Stimulated activated CD4-positive, alpha-beta T cell treated with anti-CD3 and anti-CD28 coated beads, Interleukin-1b, Interleukin-23, amount 100 ng/mL, for 1 hour (primary cell): ENCODE data around the gene NMBR.
"Not testable (repeated sequence)": the region's sequence is repeated elsewhere in the genome, so short reads cannot be mapped to it uniquely, and the experiment has no call there.

Source experiments
- DNase-seq, 2 donors: peaks; one replicate each; pipeline ENCODE4 v3.0.0-alpha.2; 2020; ENCODE audit warnings: low read depth in 2 of 2

The NMBR gene

GRCh38 chr6:142058551-142059290 is 88.2 kb downstream of the NMBR start:
- DNase-seq = no peak

- no peak for DNase-seq
Measured at GRCh38 chr6:142055219-142055618, 91.7 kb downstream of the NMBR start.

- DNase-seq = no peak
Measured at GRCh38 chr6:142051404-142051803, 95.5 kb downstream of the NMBR start.

GRCh38 chr6:142048593-142048980 is 98.3 kb downstream of the NMBR start:
- DNase-seq = no peak

- DNase-seq = no peak
Measured at GRCh38 chr6:142047934-142048592, 98.9 kb downstream of the NMBR start.

GRCh38 chr6:142045380-142046278 is 101.3 kb downstream of the NMBR start:
- DNase-seq = no peak

- DNase-seq = no peak
Measured at GRCh38 chr6:142035890-142036289, 111.0 kb downstream of the NMBR start.

GRCh38 chr6:142031035-142031434 is 115.9 kb downstream of the NMBR start:
- no peak for DNase-seq

GRCh38 chr6:142030115-142030619 is 116.8 kb downstream of the NMBR start:
- DNase-seq = no peak

GRCh38 chr6:142028527-142028926 is 118.4 kb downstream of the NMBR start:
- no peak for DNase-seq

- not testable (repeated sequence) for DNase-seq
Measured at GRCh38 chr6:142027804-142028203, 119.1 kb downstream of the NMBR start.

- DNase-seq = no peak
Measured at GRCh38 chr6:142027074-142027473, 119.8 kb downstream of the NMBR start.

GRCh38 chr6:142026471-142026870 is 120.5 kb downstream of the NMBR start:
- DNase-seq = no peak
